GM12878 (cell line): Measurements from ENCODE around the gene BIN1. TPM values are rescaled to one million over a fixed set of nuclear protein-coding genes. Genes with fewer than 3 reads are reported as not detected.

Experiments used
- ATAC-seq: fragments of 200-7000 bp; cut with Tn5 transposase; 3 replicates; pipeline ENCODE4 v1.9.1; 2020; ENCODE audit warnings: mild to moderate bottlenecking, moderate library complexity
- BruUV-seq: library from RNA; stranded (reverse); fragments of 400-500 nt; replicated peaks from 2 replicates; lab custom pipeline; 2021; lab: Mats Ljungman, UMichigan
- CTCF ChIA-PET: fragments of 300-600 bp; sonication (Branson Sonifier 250); formaldehyde crosslinking; extraction: SDS; loops from one replicate; lab custom pipeline; 2021; ENCODE audit warnings: inconsistent platforms; lab: Yijun Ruan, JAX
- POLR2A ChIA-PET: fragments of 350-600 bp; formaldehyde crosslinking; extraction: SDS; loops from one replicate; lab custom pipeline; 2021; ENCODE audit warnings: inconsistent platforms; lab: Charles Lee
- RAD21 ChIA-PET: fragments of 300-600 bp; sonication (Branson Sonifier 250); formaldehyde crosslinking; loops from one replicate; lab custom pipeline; 2023; ENCODE audit warnings: antibody characterized with exemption; ENCODE audit not compliant: unreplicated experiment; lab: Charles Lee
- SMC1A ChIA-PET: fragments of 300-600 bp; sonication (Branson Sonifier 250); formaldehyde crosslinking; loops from one replicate; lab custom pipeline; 2023; ENCODE audit not compliant: unreplicated experiment, uncharacterized antibody; lab: Charles Lee
- DNase-seq: peaks from one replicate; pipeline ENCODE4 v3.0.0-alpha.2; 2011; ENCODE audit warnings: low read depth, low spot score
- FAIRE-seq: peaks from 3 replicates; lab custom pipeline; 2011; peaks lifted over from hg19 to GRCh38; lab: Jason Lieb, UNC
- H2AFZ ChIP-seq: 2 replicates; pipeline ENCODE4 v1.6.0; 2011; ENCODE audit warnings: low read depth, low read length, control low read depth; ENCODE audit not compliant: control insufficient read depth
- H3K27ac ChIP-seq: 2 replicates; pipeline ENCODE4 v1.5.1; 2011; ENCODE audit warnings: control low read depth; ENCODE audit not compliant: control insufficient read depth, insufficient read depth
- H3K27me3 ChIP-seq, 2 experiments: replicated peaks in 1 of 2; 2 replicates each; pipeline versions ENCODE4 v1.6.0 to v1.6.1; 2011; ENCODE audit warnings: low read length in 1 of 2; ENCODE audit not compliant: control insufficient read depth in 2 of 2, insufficient read depth in 2 of 2
- H3K36me3 ChIP-seq, 2 experiments: 2 replicates each; pipeline ENCODE4 v1.5.1; 2011; ENCODE audit warnings: low read length in 1 of 2; ENCODE audit not compliant: control insufficient read depth in 2 of 2, insufficient read depth in 2 of 2
- H3K4me1 ChIP-seq: 2 replicates; pipeline ENCODE4 v1.6.1; 2011; ENCODE audit warnings: mild to moderate bottlenecking, low read length, moderate library complexity, mixed read lengths; ENCODE audit not compliant: control insufficient read depth, insufficient read depth
- H3K4me2 ChIP-seq: 2 replicates; pipeline ENCODE4 v1.6.0; 2011; ENCODE audit warnings: control low read depth; ENCODE audit not compliant: control insufficient read depth, insufficient read depth
- H3K4me3 ChIP-seq: fragments of 200-600 bp; sonication (generic); 2 replicates; pipeline ENCODE4 v1.5.1; 2016
- H3K79me2 ChIP-seq: 2 replicates; pipeline ENCODE4 v1.6.0; 2011; ENCODE audit warnings: low read length; ENCODE audit not compliant: control insufficient read depth, insufficient read depth
- H3K9ac ChIP-seq: 2 replicates; pipeline ENCODE4 v1.8.0; 2011; ENCODE audit warnings: low read length, control low read depth, mixed read lengths; ENCODE audit not compliant: control insufficient read depth, insufficient read depth
- H3K9me3 ChIP-seq: replicated peaks from 3 replicates; pipeline ENCODE4 v1.5.1; 2011; ENCODE audit warnings: mild to moderate bottlenecking, low read length; ENCODE audit not compliant: control insufficient read depth, insufficient read depth
- H4K20me1 ChIP-seq: 2 replicates; pipeline ENCODE4 v1.6.0; 2011; ENCODE audit not compliant: control insufficient read depth, insufficient read depth
- BCL11A ChIP-seq: IDR thresholded peaks from 2 replicates; pipeline ENCODE4 v1.6.1; 2011; ENCODE audit warnings: low read depth, low read length
- E2F8 ChIP-seq: fragments of 450-650 bp; IDR thresholded peaks from 2 replicates; pipeline ENCODE4 v1.6.1; 2018; ENCODE audit warnings: mild to moderate bottlenecking, low read depth, moderate library complexity; ENCODE audit not compliant: partially characterized antibody
- FOXM1 ChIP-seq: IDR thresholded peaks from 2 replicates; pipeline ENCODE4 v1.6.1; 2012; ENCODE audit warnings: low read depth, mild to moderate bottlenecking, inconsistent platforms, low read length, moderate library complexity
- HDGF ChIP-seq: fragments of 450-650 bp; IDR thresholded peaks from 2 replicates; pipeline ENCODE4 v1.6.1; 2016; ENCODE audit warnings: antibody characterized with exemption
- MLLT1 ChIP-seq: fragments of 450-650 bp; IDR thresholded peaks from 2 replicates; pipeline ENCODE4 v1.6.1; 2016; ENCODE audit warnings: mild to moderate bottlenecking
- NBN ChIP-seq: fragments of 450-650 bp; IDR thresholded peaks from 2 replicates; pipeline ENCODE4 v1.6.1; 2016
- NFYA ChIP-seq: IDR thresholded peaks from 2 replicates; pipeline ENCODE4 v1.6.1; 2011; ENCODE audit warnings: low read depth, mild to moderate bottlenecking, low read length, improper control_type of control experiment, borderline replicate concordance
- RELB ChIP-seq: fragments of 450-650 bp; IDR thresholded peaks from 2 replicates; pipeline ENCODE4 v1.6.1; 2017; ENCODE audit warnings: low read depth, mild to moderate bottlenecking, moderate library complexity
- SUPT20H ChIP-seq: IDR thresholded peaks from 2 replicates; pipeline ENCODE4 v1.6.1; 2011; ENCODE audit warnings: low read depth, mild to moderate bottlenecking, low read length, moderate library complexity, borderline replicate concordance; ENCODE audit not compliant: control insufficient read depth
- TCF3 ChIP-seq: IDR thresholded peaks from 2 replicates; pipeline ENCODE4 v1.6.1; 2012; ENCODE audit warnings: low read depth, mild to moderate bottlenecking, low read length, borderline replicate concordance; ENCODE audit not compliant: insufficient read depth
- ZNF592 ChIP-seq: fragments of 450-650 bp; IDR thresholded peaks from 2 replicates; pipeline ENCODE4 v1.6.1; 2017; ENCODE audit warnings: mild to moderate bottlenecking, moderate library complexity
- WGBS: methylation state at CpG from one replicate; pipeline ENCODE4 v1.1.6; 2016; ENCODE audit warnings: low lambda C conversion rate; ENCODE audit not compliant: insufficient replicate concordance, insufficient coverage; ENCODE audit errors: missing lambda C conversion rate; 5-methylcytosine and 5-hydroxymethylcytosine counted together
- in situ Hi-C: fragments of 300-500 bp; cut with MboI; formaldehyde crosslinking; loops from 9 replicates; pipeline ENCODE4 v1.14.3; 2018; ENCODE audit warnings: mixed read lengths
- intact Hi-C: fragments of 100-400 bp; cut with micrococcal nuclease; formaldehyde crosslinking; loops from one replicate; pipeline ENCODE4 v1.14.2; 2022; ENCODE audit not compliant: unreplicated experiment
- polyA plus RNA-seq, 11 experiments: library from polyadenylated mRNA; depleted of rRNA in 4 of 11; unstranded in 6 of 11; stranded (reverse) in 5 of 11; fragments of >200 nt; fragmentation: Nextera tagmentation in 4 of 11; fragmentation: Illumina TruSeq in 1 of 11; extraction: Ambion mirVana in 4 of 11; extraction: Trizol in 1 of 11; gene quantifications; 1 replicate in 1 of 11; 2 replicates in 10 of 11; pipeline versions ENCODE4 v1.2.1 to v1.2.3, GENCODE V29; 2011 to 2016; ENCODE audit warnings: inconsistent platforms in 2 of 11, missing spikeins in 2 of 11, low read depth in 1 of 11
- total RNA-seq, 4 experiments: library from RNA; depleted of rRNA in 3 of 4; stranded (reverse); fragments of >200 nt in 3 of 4; fragmentation: Illumina TruSeq in 1 of 4; extraction: Trizol in 1 of 4; gene quantifications; 2 replicates each; pipeline versions ENCODE4 v1.2.1 to v1.2.3, GENCODE V29; 2013 to 2021
- TF ChIP-seq, protein P1 (sequence below): fragments of 150-350 bp; IDR thresholded peaks from 2 replicates; pipeline ENCODE4 v1.6.1; 2014; ENCODE audit warnings: mild to moderate bottlenecking, low read depth, low read length

Gene BIN1
- total and polyA plus RNA-seq, 10 of the 15 experiments (the other 5 are each of a cell fraction or from before 2014, with no cell fraction given): 0.32 to 21.3 (median 11.2) TPM

DNA sequence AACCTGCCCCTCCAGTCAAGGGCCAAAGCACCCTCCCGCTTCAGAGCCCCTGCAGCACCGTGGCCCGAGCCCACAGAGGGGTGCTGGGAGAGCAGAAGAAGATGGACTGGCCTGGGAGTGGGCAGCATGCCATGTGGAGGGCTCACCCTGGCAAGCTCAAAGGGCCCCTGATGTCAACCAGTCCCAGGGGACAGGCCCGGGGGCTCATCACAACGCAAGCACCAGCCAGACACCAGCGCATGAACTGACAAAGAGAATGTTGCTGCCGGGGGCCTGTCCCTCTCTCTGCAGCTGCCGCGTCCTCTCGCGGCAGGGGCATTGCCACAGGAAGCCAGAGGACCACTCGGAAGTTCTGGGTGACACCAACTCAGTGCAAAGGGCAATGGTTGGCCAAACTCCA, 30.3 kb upstream of the BIN1 start:
- intact Hi-C loops (no loop called here), in situ Hi-C loops (no loop called here)
- Histone ChIP-seq H3K27me3 (no peaks in the 10 kb centered on the region), H3K36me3 (no peaks in the 10 kb centered on the region), H3K4me3 (no peak overlapping the region), H3K4me1 (no peaks in the 10 kb centered on the region), H3K79me2 (no peaks in the 10 kb centered on the region), H4K20me1 (no peaks in the 10 kb centered on the region), H2AFZ (no peak overlapping the region), H3K9ac (no peak overlapping the region), H3K9me3 (no peaks in the 10 kb centered on the region), H3K27ac (no peak overlapping the region), H3K4me2 (no peak overlapping the region)
- ChIA-PET RAD21 (no interaction called here), POLR2A (interaction anchor here (0.5 kb wide), 1 partner anchor 250 kb away, joined by 5 read pairs; no protein-coding TSS in a partner anchor), SMC1A (interaction anchor here (1.5 kb wide), 1 partner anchor 59 kb away, joined by 3 read pairs; no protein-coding TSS in a partner anchor), CTCF (interaction anchor here (0.6 kb wide), 1 partner anchor 35 kb away, joined by 3 read pairs; no protein-coding TSS in a partner anchor)
- FAIRE-seq (no peak), ATAC-seq (no peak), DNase-seq (no peak)
- 75% methylated on average over 12 of the region's 12 CpGs for WGBS
- no TSS peak for BruUV-seq
- TF ChIP-seq BCL11A (no peak), ZNF592 (no peak), TCF3 (no peak), NFYA (no peak), RELB (no peak), MLLT1 (no peak), SUPT20H (no peak), FOXM1 (no peak), HDGF (no peak), NBN (no peak), E2F8 (no peak)
- TF ChIP-seq, protein P1, sequence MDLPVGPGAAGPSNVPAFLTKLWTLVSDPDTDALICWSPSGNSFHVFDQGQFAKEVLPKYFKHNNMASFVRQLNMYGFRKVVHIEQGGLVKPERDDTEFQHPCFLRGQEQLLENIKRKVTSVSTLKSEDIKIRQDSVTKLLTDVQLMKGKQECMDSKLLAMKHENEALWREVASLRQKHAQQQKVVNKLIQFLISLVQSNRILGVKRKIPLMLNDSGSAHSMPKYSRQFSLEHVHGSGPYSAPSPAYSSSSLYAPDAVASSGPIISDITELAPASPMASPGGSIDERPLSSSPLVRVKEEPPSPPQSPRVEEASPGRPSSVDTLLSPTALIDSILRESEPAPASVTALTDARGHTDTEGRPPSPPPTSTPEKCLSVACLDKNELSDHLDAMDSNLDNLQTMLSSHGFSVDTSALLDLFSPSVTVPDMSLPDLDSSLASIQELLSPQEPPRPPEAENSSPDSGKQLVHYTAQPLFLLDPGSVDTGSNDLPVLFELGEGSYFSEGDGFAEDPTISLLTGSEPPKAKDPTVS: no peak
